ENCODE data around the gene FGFRL1.

DNA sequence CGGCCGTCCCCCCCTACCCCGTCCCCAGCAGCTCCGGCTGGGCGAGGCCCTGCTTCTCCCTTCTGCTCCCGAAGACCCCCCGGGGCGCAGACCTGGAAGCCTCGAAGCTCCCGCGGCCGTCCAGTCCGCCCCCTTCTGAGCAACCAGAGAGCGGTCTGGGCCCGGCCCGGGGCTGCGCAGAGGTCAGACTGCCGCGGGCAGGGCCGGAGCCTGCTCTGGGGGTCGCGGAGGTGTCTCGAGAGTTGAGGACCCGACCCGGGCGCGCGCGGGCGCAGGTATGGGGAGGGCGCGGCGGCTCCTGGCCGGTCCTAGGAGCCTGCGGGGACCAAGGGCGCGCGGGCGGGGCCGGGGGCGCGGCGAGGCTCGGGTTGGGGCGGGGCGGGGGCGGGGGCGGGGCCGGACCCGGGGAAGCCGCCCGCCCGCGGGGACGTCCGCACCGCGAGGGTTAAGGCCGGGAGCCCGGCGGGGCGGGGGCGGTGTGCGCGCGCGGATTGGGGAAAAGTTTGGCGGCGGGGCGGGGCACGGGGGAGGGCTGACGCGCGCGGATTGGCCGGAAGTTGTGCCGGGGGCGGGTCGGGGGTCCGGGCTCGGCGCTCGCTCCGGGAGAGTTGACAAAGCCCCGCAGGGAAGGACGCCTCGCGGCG lies at the start of gene FGFRL1:
- TF ChIP-seq, protein P1, sequence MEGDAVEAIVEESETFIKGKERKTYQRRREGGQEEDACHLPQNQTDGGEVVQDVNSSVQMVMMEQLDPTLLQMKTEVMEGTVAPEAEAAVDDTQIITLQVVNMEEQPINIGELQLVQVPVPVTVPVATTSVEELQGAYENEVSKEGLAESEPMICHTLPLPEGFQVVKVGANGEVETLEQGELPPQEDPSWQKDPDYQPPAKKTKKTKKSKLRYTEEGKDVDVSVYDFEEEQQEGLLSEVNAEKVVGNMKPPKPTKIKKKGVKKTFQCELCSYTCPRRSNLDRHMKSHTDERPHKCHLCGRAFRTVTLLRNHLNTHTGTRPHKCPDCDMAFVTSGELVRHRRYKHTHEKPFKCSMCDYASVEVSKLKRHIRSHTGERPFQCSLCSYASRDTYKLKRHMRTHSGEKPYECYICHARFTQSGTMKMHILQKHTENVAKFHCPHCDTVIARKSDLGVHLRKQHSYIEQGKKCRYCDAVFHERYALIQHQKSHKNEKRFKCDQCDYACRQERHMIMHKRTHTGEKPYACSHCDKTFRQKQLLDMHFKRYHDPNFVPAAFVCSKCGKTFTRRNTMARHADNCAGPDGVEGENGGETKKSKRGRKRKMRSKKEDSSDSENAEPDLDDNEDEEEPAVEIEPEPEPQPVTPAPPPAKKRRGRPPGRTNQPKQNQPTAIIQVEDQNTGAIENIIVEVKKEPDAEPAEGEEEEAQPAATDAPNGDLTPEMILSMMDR (IDR thresholded peaks at IDR 0.05; ENCODE audit: insufficient read depth, low read length) = no peak
- no peak for TF ChIP-seq POLR2AphosphoS5 (IDR thresholded peaks at IDR 0.05; ENCODE audit: low read depth)
- no peak for TF ChIP-seq GABPA (IDR thresholded peaks at IDR 0.05; ENCODE audit: low read depth)
- TF ChIP-seq, protein P2, sequence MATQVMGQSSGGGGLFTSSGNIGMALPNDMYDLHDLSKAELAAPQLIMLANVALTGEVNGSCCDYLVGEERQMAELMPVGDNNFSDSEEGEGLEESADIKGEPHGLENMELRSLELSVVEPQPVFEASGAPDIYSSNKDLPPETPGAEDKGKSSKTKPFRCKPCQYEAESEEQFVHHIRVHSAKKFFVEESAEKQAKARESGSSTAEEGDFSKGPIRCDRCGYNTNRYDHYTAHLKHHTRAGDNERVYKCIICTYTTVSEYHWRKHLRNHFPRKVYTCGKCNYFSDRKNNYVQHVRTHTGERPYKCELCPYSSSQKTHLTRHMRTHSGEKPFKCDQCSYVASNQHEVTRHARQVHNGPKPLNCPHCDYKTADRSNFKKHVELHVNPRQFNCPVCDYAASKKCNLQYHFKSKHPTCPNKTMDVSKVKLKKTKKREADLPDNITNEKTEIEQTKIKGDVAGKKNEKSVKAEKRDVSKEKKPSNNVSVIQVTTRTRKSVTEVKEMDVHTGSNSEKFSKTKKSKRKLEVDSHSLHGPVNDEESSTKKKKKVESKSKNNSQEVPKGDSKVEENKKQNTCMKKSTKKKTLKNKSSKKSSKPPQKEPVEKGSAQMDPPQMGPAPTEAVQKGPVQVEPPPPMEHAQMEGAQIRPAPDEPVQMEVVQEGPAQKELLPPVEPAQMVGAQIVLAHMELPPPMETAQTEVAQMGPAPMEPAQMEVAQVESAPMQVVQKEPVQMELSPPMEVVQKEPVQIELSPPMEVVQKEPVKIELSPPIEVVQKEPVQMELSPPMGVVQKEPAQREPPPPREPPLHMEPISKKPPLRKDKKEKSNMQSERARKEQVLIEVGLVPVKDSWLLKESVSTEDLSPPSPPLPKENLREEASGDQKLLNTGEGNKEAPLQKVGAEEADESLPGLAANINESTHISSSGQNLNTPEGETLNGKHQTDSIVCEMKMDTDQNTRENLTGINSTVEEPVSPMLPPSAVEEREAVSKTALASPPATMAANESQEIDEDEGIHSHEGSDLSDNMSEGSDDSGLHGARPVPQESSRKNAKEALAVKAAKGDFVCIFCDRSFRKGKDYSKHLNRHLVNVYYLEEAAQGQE (IDR thresholded peaks at IDR 0.05; ENCODE audit: insufficient replicate concordance, low read depth) = no peak
